CD4-positive, alpha-beta T cell (primary cell): Measurements from ENCODE around the gene SLC52A1. TPM values are rescaled to one million over a fixed set of nuclear protein-coding genes. Genes with fewer than 3 reads are reported as not detected.

ENCODE experiments used
- ATAC-seq: fragments of 200-7000 bp; cut with Tn5 transposase; one replicate; pipeline ENCODE4 v1.10.0; 2022; ENCODE audit warnings: mild to moderate bottlenecking; ENCODE audit not compliant: poor library complexity
- CTCF ChIA-PET: fragments of 350-600 bp; sonication (Branson Sonifier 250); formaldehyde crosslinking; loops from one replicate; lab custom pipeline; 2021; ENCODE audit warnings: antibody characterized with exemption, inconsistent platforms; lab: Charles Lee
- POLR2A ChIA-PET: fragments of 350-600 bp; sonication (Branson Sonifier 250); formaldehyde crosslinking; loops from one replicate; lab custom pipeline; 2021; ENCODE audit warnings: antibody characterized with exemption, inconsistent platforms; lab: Charles Lee
- DNase-seq, 14 experiments: peaks; one replicate each; pipeline ENCODE4 v3.0.0-alpha.2; 2013 to 2020; ENCODE audit warnings: mixed read lengths in 2 of 14
- H3K27ac ChIP-seq, 2 donors: one replicate each; pipeline versions ENCODE4 v1.5.1 to v1.7.0; 2013; ENCODE audit warnings: low read length in 2 of 2, low read depth in 1 of 2, mild to moderate bottlenecking in 1 of 2
- H3K27me3 ChIP-seq, 2 experiments: 1 replicate in 1 of 2; 2 replicates in 1 of 2; pipeline versions ENCODE4 v1.6.1 to v1.7.0; 2013; ENCODE audit warnings: low read length in 2 of 2, control low read depth in 1 of 2, mild to moderate bottlenecking in 1 of 2, moderate library complexity in 1 of 2; ENCODE audit not compliant: insufficient read depth in 2 of 2, control insufficient read depth in 1 of 2
- H3K36me3 ChIP-seq: one replicate; pipeline ENCODE4 v1.6.1; 2013; ENCODE audit warnings: low read length, control low read depth; ENCODE audit not compliant: insufficient read depth
- H3K4me1 ChIP-seq: one replicate; pipeline ENCODE4 v1.6.1; 2013; ENCODE audit warnings: low read length, control low read depth; ENCODE audit not compliant: insufficient read depth
- H3K4me3 ChIP-seq: one replicate; pipeline ENCODE4 v1.5.1; 2013; ENCODE audit warnings: mild to moderate bottlenecking, low read length, moderate library complexity
- H3K9me3 ChIP-seq, 2 experiments: 1 replicate in 1 of 2; 2 replicates in 1 of 2; pipeline versions ENCODE4 v1.6.1 to v1.7.0; 2013; ENCODE audit warnings: low read length in 2 of 2, mild to moderate bottlenecking in 2 of 2, control low read depth in 1 of 2, moderate library complexity in 1 of 2; ENCODE audit not compliant: control insufficient read depth in 1 of 2, insufficient read depth in 1 of 2
- H3K27ac Mint-ChIP-seq: one replicate; pipeline ENCODE4 v1.8.0; 2020; ENCODE audit warnings: mixed read lengths
- H3K27me3 Mint-ChIP-seq: one replicate; pipeline ENCODE4 v1.8.0; 2021; ENCODE audit warnings: mixed read lengths
- H3K36me3 Mint-ChIP-seq: one replicate; pipeline ENCODE4 v1.8.0; 2021; ENCODE audit warnings: low read depth, mixed read lengths
- H3K4me1 Mint-ChIP-seq: one replicate; pipeline ENCODE4 v1.8.0; 2021; ENCODE audit warnings: low read depth, mixed read lengths
- H3K4me3 Mint-ChIP-seq: one replicate; pipeline ENCODE4 v1.8.0; 2020; ENCODE audit warnings: mild to moderate bottlenecking, mixed read lengths
- H3K9me3 Mint-ChIP-seq: one replicate; pipeline ENCODE4 v1.8.0; 2020; ENCODE audit warnings: mixed read lengths
- CTCF ChIP-seq: fragments of 200-600 bp; IDR thresholded peaks from one replicate; pipeline ENCODE4 v1.8.0; 2022; ENCODE audit warnings: antibody characterized with exemption, mild to moderate bottlenecking
- intact Hi-C, 2 experiments: fragments of 100-400 bp; cut with DNase I in 1 of 2; cut with micrococcal nuclease in 1 of 2; formaldehyde crosslinking; loops; one replicate each; pipeline versions ENCODE4 v1.15.1 to v1.9.0; 2023 to 2025; cut with DNase I, micrococcal nuclease
- total RNA-seq, 174 experiments: library from RNA in 2 of 174; stranded (reverse) in 2 of 174; gene quantifications; one replicate each; pipeline ENCODE4 v1.2.3 and lab custom pipeline; 2021 to 2026

The SLC52A1 gene
- total RNA-seq, 2 experiments from 2014 or later = 0.17 TPM; not detected in 1

GRCh38 chr17:4999430-5000093 is 35.7 kb downstream of the SLC52A1 start:
- ChIA-PET CTCF (no interaction called here), POLR2A (interaction anchor here (0.8 to 3.8 kb wide), 2 partner anchors 32 to 60 kb away, joined by 3 to 38 read pairs; partner anchors contain the start of genes RNF167, SLC25A11 and SPAG7)
- Histone ChIP-seq H3K4me1 (peaks cover 24% of the 10 kb centered on the region), H3K27me3 (no peaks in the 10 kb centered on the region), H3K4me3 (no peak overlapping the region), H3K36me3 (peaks cover 26% of the 10 kb centered on the region), H3K27ac (no peak overlapping the region), H3K9me3 (no peaks in the 10 kb centered on the region)
- ATAC-seq (no peak), DNase-seq (peak in 1 of 14 experiments; percentile 18)
- Mint-ChIP-seq H3K36me3 (peaks cover 49% of the 10 kb centered on the region), H3K27me3 (no peaks in the 10 kb centered on the region), H3K27ac (peak overlapping the region; percentile 81), H3K9me3 (no peaks in the 10 kb centered on the region), H3K4me1 (peaks cover 25% of the 10 kb centered on the region), H3K4me3 (peak overlapping the region; percentile 82)
- TF ChIP-seq CTCF = no peak
- intact Hi-C loops = loop anchor here in 1 of 2 experiments (2.0 kb wide), 1 partner anchor 61 kb away; no protein-coding TSS in a partner anchor

GRCh38 chr17:4998732-4999429 is 36.3 kb downstream of the SLC52A1 start:
- peaks cover 42% of the 10 kb centered on the region for H3K36me3 Mint-ChIP-seq
- H3K9me3 ChIP-seq = no peaks in the 10 kb centered on the region
- no peaks in the 10 kb centered on the region for H3K27me3 ChIP-seq
- DNase-seq (peak in 2 of 14 experiments; percentile 49 to 52), ATAC-seq (no peak)
- ChIA-PET CTCF (interaction anchor here (2.3 kb wide), 1 partner anchor 11 kb away, joined by 12 read pairs; the partner anchor contains the start of gene CAMTA2), POLR2A (interaction anchor here (2.2 to 3.8 kb wide), 3 partner anchors 32 to 59 kb away, joined by 11 to 39 read pairs (median 38); partner anchors contain the start of genes RNF167, SLC25A11 and SPAG7)
- no peaks in the 10 kb centered on the region for H3K9me3 Mint-ChIP-seq
- intact Hi-C loops = loop anchor here in 1 of 2 experiments (2.0 kb wide), 1 partner anchor 60 kb away; no protein-coding TSS in a partner anchor
- peak overlapping the region; percentile 62 for H3K4me3 ChIP-seq
- peaks cover 25% of the 10 kb centered on the region for H3K4me1 Mint-ChIP-seq
- no peak for TF ChIP-seq CTCF
- peaks cover 19% of the 10 kb centered on the region for H3K36me3 ChIP-seq
- peak overlapping the region; percentile 81 for H3K27ac Mint-ChIP-seq
- H3K4me3 Mint-ChIP-seq = peak overlapping the region; percentile 82
- H3K27ac ChIP-seq = peak overlapping the region; percentile 22 to 29
- no peaks in the 10 kb centered on the region for H3K27me3 Mint-ChIP-seq
- H3K4me1 ChIP-seq = peaks cover 24% of the 10 kb centered on the region

GRCh38 chr17:4998027-4998731 is 37.0 kb downstream of the SLC52A1 start:
- ChIA-PET CTCF (interaction anchor here (1.0 to 2.3 kb wide), 3 partner anchors 11 to 89 kb away, joined by 3 to 12 read pairs (median 7); partner anchors contain the start of gene CAMTA2), POLR2A (interaction anchor here (0.7 to 3.8 kb wide), 11 partner anchors 10 to 855 kb away, joined by 3 to 39 read pairs (median 9); partner anchors contain the start of genes CAMTA2, CYB5D2, NUP88 and PFN1)
- Mint-ChIP-seq H3K27ac (peak overlapping the region; percentile 81), H3K9me3 (no peaks in the 10 kb centered on the region), H3K4me1 (peaks cover 25% of the 10 kb centered on the region), H3K4me3 (peak overlapping the region; percentile 82), H3K36me3 (peaks cover 35% of the 10 kb centered on the region), H3K27me3 (no peaks in the 10 kb centered on the region)
- Histone ChIP-seq H3K9me3 (no peaks in the 10 kb centered on the region), H3K4me3 (peak overlapping the region; percentile 62), H3K4me1 (peaks cover 24% of the 10 kb centered on the region), H3K27ac (peak overlapping the region; percentile 22 to 29), H3K27me3 (no peaks in the 10 kb centered on the region), H3K36me3 (peaks cover 12% of the 10 kb centered on the region)
- ATAC-seq (no peak), DNase-seq (peak in 2 of 14 experiments; percentile 8 to 32)
- intact Hi-C loops = loop anchor here in 1 of 2 experiments (2.0 kb wide), 1 partner anchor 59 kb away; no protein-coding TSS in a partner anchor
- TF ChIP-seq CTCF = no peak
